HEK293 (cell line): ENCODE measurements around the gene KRTAP13-4.

Experiments used
- ZNF23 ChIP-seq: fragments of 450-650 bp; formaldehyde crosslinking; IDR thresholded peaks from 2 replicates; pipeline ENCODE4 v1.5.1; 2016; ENCODE audit warnings: missing biosample characterization, missing genetic modification characterization, borderline replicate concordance
- ZNF416 ChIP-seq: fragments of 450-650 bp; formaldehyde crosslinking; IDR thresholded peaks from 2 replicates; pipeline ENCODE4 v1.5.1; 2016; ENCODE audit warnings: missing biosample characterization, missing genetic modification characterization
- ZNF600 ChIP-seq: fragments of 450-650 bp; formaldehyde crosslinking; IDR thresholded peaks from 2 replicates; pipeline ENCODE4 v1.5.1; 2016; ENCODE audit warnings: missing biosample characterization, missing genetic modification characterization
- ZNF701 ChIP-seq: fragments of 450-650 bp; formaldehyde crosslinking; IDR thresholded peaks from 2 replicates; pipeline ENCODE4 v1.5.1; 2016; ENCODE audit warnings: missing biosample characterization, missing genetic modification characterization
- ZNF768 ChIP-seq: fragments of 450-650 bp; formaldehyde crosslinking; IDR thresholded peaks from 2 replicates; pipeline ENCODE4 v1.5.1; 2018; ENCODE audit warnings: missing biosample characterization, mild to moderate bottlenecking, missing genetic modification characterization
- TF ChIP-seq, protein P1 (sequence below): fragments of 450-650 bp; formaldehyde crosslinking; IDR thresholded peaks from 2 replicates; pipeline ENCODE4 v1.5.1; 2016; ENCODE audit warnings: missing biosample characterization, missing genetic modification characterization
- TF ChIP-seq, protein P2 (sequence below): fragments of 450-650 bp; formaldehyde crosslinking; conservative IDR thresholded peaks from 2 replicates; pipeline ENCODE4 v1.5.1; 2016; ENCODE audit warnings: low read depth, missing biosample characterization, missing genetic modification characterization

DNA sequence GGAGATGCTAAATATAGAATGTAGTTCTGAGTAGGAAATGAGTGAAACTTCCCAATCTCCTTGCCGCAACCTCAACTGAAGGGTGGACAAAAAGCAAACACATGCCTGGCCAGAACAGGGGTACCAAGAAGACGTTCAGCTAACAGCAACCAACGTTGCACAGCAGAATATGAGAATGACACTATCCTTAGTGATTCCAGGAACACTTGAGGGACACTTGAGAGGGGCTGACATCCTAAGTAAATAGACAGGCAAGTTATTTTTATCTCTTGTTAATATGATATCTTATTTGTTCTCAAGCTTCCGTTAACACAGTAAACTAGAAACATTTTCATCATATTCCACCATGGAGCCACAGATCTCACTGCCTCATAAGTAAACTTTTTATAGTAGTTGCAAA, 49.2 kb downstream of the KRTAP13-4 start:
- TF ChIP-seq, protein P1, sequence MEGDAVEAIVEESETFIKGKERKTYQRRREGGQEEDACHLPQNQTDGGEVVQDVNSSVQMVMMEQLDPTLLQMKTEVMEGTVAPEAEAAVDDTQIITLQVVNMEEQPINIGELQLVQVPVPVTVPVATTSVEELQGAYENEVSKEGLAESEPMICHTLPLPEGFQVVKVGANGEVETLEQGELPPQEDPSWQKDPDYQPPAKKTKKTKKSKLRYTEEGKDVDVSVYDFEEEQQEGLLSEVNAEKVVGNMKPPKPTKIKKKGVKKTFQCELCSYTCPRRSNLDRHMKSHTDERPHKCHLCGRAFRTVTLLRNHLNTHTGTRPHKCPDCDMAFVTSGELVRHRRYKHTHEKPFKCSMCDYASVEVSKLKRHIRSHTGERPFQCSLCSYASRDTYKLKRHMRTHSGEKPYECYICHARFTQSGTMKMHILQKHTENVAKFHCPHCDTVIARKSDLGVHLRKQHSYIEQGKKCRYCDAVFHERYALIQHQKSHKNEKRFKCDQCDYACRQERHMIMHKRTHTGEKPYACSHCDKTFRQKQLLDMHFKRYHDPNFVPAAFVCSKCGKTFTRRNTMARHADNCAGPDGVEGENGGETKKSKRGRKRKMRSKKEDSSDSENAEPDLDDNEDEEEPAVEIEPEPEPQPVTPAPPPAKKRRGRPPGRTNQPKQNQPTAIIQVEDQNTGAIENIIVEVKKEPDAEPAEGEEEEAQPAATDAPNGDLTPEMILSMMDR (tag by site-specific recombination), result no peak
- TF ChIP-seq ZNF768 (tag by site-specific recombination) (no peak), ZNF416 (tag by site-specific recombination) (no peak), ZNF701 (tag by site-specific recombination) (no peak), ZNF600 (no peak), ZNF23 (tag by site-specific recombination) (no peak)
- TF ChIP-seq, protein P2, sequence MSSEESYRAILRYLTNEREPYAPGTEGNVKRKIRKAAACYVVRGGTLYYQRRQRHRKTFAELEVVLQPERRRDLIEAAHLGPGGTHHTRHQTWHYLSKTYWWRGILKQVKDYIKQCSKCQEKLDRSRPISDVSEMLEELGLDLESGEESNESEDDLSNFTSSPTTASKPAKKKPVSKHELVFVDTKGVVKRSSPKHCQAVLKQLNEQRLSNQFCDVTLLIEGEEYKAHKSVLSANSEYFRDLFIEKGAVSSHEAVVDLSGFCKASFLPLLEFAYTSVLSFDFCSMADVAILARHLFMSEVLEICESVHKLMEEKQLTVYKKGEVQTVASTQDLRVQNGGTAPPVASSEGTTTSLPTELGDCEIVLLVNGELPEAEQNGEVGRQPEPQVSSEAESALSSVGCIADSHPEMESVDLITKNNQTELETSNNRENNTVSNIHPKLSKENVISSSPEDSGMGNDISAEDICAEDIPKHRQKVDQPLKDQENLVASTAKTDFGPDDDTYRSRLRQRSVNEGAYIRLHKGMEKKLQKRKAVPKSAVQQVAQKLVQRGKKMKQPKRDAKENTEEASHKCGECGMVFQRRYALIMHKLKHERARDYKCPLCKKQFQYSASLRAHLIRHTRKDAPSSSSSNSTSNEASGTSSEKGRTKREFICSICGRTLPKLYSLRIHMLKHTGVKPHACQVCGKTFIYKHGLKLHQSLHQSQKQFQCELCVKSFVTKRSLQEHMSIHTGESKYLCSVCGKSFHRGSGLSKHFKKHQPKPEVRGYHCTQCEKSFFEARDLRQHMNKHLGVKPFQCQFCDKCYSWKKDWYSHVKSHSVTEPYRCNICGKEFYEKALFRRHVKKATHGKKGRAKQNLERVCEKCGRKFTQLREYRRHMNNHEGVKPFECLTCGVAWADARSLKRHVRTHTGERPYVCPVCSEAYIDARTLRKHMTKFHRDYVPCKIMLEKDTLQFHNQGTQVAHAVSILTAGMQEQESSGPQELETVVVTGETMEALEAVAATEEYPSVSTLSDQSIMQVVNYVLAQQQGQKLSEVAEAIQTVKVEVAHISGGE (tag by site-specific recombination), result no peak
